Activated CD8-positive, alpha-beta T cell treated with anti-CD3 and anti-CD28 coated beads for 36 hours (primary cell): ENCODE measurements around the gene ABCB11. TPM values are rescaled to one million over a fixed set of nuclear protein-coding genes. Genes with fewer than 3 reads are reported as not detected.

Experiments
- ATAC-seq: fragments of 200-7000 bp; cut with Tn5 transposase; one replicate; pipeline ENCODE4 v1.10.0; 2021; ENCODE audit warnings: mild to moderate bottlenecking, moderate library complexity
- CTCF ChIA-PET: fragments of 350-600 bp; sonication (Branson Sonifier 250); formaldehyde crosslinking; loops from one replicate; lab custom pipeline; 2021; ENCODE audit warnings: antibody characterized with exemption; lab: Charles Lee
- POLR2A ChIA-PET: fragments of 350-600 bp; sonication (Branson Sonifier 250); formaldehyde crosslinking; loops from one replicate; lab custom pipeline; 2021; ENCODE audit warnings: antibody characterized with exemption; lab: Charles Lee
- DNase-seq: peaks from one replicate; pipeline ENCODE4 v3.0.0-alpha.2; 2020
- H3K27ac Mint-ChIP-seq: one replicate; pipeline ENCODE4 v1.8.0; 2021; ENCODE audit warnings: mild to moderate bottlenecking, mixed read lengths
- H3K27me3 Mint-ChIP-seq: one replicate; pipeline ENCODE4 v1.8.0; 2021; ENCODE audit warnings: mixed read lengths
- H3K36me3 Mint-ChIP-seq: one replicate; pipeline ENCODE4 v1.8.0; 2021; ENCODE audit warnings: low read depth, mixed read lengths
- H3K4me1 Mint-ChIP-seq: one replicate; pipeline ENCODE4 v1.8.0; 2021; ENCODE audit warnings: low read depth, mixed read lengths
- H3K4me3 Mint-ChIP-seq: one replicate; pipeline ENCODE4 v1.8.0; 2021; ENCODE audit warnings: mild to moderate bottlenecking, moderate library complexity, mixed read lengths
- H3K9me3 Mint-ChIP-seq: one replicate; pipeline ENCODE4 v1.8.0; 2021; ENCODE audit warnings: mixed read lengths
- intact Hi-C: fragments of 100-400 bp; cut with micrococcal nuclease; formaldehyde crosslinking; loops from one replicate; pipeline ENCODE4 v1.10.0; 2022
- total RNA-seq, 2 experiments: library from RNA; stranded (reverse); gene quantifications; one replicate each; pipeline ENCODE4 v1.2.3, GENCODE V29; 2021
- TF ChIP-seq, protein P1 (sequence below): fragments of 200-600 bp; IDR thresholded peaks from one replicate; pipeline ENCODE4 v1.8.0; 2022; ENCODE audit warnings: antibody characterized with exemption, mild to moderate bottlenecking

The ABCB11 gene
- total RNA-seq, 2 experiments from 2014 or later, result not detected

DNA sequence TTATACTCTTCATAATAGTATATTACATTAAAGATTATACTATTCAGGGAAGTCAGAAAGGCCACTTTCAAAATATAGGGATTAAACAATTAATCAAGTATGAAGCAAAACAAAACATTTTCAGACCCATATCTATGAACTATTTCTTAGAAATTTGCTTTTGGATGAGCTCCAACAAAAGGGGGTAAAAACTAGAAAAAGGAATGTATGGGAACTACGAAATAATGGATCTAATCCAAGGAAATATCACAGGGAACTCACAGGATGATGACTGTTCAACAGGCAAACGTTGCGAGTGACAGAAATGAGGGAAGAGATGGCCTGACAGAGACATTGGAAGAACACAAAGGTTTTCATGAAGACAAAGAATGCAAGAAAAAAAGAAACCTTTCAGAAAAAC, 102.1 kb downstream of the ABCB11 start:
- CTCF ChIA-PET, result no interaction called here
- intact Hi-C loops, result no loop called here

DNA sequence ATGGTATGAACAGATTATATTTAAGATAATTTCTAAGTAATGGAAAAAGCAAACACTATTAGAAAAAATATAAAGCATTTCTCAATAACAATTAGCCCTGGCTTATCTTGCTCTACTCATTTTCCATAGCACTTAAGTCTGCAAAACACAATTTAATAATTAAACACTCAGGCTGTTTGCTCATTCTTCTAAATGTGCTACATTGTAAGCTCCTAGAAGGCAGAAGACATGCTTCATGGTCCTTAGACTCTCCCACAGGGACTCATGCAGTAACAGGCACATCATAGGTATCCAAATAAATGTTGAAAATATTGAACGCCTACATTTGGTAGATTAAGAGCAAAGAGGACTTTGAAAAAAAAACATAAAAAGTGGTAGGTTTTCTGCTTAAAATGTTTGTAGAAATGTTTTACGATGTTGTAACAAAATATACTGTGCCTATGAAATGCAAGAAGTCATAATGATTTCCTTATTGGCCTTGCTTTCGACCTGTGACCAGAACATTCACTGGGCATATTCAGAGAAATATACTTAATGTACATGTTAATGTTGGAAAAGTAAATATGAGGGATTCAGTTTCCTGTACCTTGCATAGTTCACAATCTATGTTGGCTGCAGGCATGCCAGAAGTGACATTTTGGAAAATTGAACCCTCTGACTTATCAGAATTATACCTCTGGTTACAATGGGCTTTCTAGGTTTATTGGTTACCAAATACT, 102.9 kb downstream of the ABCB11 start:
- H3K27me3 Mint-ChIP-seq, result peaks cover 12% of the 10 kb centered on the region

More for the DNA sequence above, 102.1 kb downstream of the ABCB11 start:
- Mint-ChIP-seq H3K4me1 (no peaks in the 10 kb centered on the region), H3K27ac (no peak overlapping the region), H3K27me3 (peaks cover 12% of the 10 kb centered on the region), H3K36me3 (no peaks in the 10 kb centered on the region), H3K9me3 (no peaks in the 10 kb centered on the region), H3K4me3 (no peak overlapping the region)
- POLR2A ChIA-PET, result no interaction called here
- ATAC-seq (no peak), DNase-seq (no peak)
- TF ChIP-seq, protein P1, sequence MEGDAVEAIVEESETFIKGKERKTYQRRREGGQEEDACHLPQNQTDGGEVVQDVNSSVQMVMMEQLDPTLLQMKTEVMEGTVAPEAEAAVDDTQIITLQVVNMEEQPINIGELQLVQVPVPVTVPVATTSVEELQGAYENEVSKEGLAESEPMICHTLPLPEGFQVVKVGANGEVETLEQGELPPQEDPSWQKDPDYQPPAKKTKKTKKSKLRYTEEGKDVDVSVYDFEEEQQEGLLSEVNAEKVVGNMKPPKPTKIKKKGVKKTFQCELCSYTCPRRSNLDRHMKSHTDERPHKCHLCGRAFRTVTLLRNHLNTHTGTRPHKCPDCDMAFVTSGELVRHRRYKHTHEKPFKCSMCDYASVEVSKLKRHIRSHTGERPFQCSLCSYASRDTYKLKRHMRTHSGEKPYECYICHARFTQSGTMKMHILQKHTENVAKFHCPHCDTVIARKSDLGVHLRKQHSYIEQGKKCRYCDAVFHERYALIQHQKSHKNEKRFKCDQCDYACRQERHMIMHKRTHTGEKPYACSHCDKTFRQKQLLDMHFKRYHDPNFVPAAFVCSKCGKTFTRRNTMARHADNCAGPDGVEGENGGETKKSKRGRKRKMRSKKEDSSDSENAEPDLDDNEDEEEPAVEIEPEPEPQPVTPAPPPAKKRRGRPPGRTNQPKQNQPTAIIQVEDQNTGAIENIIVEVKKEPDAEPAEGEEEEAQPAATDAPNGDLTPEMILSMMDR, result no peak

DNA sequence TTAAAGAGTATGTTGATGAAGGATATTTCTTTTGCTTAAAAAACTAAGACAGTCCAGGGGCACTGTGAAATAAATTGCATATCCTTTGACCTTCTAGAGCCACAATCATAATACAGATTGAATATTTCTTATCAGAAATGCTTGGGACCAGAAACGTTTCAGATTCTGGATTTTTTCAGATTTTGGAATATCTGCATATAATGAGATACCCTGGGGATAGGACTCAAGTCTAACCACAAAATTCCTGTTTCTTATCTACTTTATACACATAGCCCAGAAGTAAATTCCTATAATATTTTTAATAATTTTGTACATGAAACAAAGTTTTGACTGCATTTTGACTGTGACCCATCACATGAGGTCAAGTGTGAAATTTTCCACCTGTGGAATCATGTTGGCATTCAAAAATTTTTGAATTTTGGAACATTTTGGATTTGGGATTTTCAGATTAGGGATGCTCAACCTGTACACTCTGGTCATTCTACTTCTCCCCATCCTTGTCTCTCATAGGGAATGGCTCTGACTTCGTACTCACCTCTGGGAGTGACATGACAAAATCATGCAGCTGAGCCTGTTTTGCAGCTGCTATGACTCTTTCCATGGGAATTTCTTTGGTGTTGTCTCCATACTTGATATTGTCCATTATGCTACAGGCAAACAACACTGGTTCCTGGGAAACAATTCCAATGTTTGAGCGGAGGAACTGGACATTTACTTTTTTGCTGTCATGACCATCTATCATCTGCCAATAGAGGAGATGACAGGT, 104.3 kb downstream of the ABCB11 start:
- Mint-ChIP-seq H3K4me1 (no peaks in the 10 kb centered on the region), H3K4me3 (no peak overlapping the region), H3K27ac (no peak overlapping the region), H3K9me3 (no peaks in the 10 kb centered on the region), H3K27me3 (peaks cover 17% of the 10 kb centered on the region), H3K36me3 (no peaks in the 10 kb centered on the region)
- intact Hi-C loops, result no loop called here
- TF ChIP-seq, protein P1, result no peak
- ChIA-PET CTCF (interaction anchor here (0.5 kb wide), 1 partner anchor 137 kb away, joined by 3 read pairs; no protein-coding TSS in a partner anchor), POLR2A (no interaction called here)
- DNase-seq (no peak), ATAC-seq (no peak)

More for the DNA sequence above, 102.9 kb downstream of the ABCB11 start:
- POLR2A ChIA-PET, result no interaction called here
- Mint-ChIP-seq H3K27ac (no peak overlapping the region), H3K36me3 (no peaks in the 10 kb centered on the region), H3K4me1 (no peaks in the 10 kb centered on the region), H3K9me3 (no peaks in the 10 kb centered on the region), H3K4me3 (no peak overlapping the region)
- TF ChIP-seq, protein P1, result no peak
- CTCF ChIA-PET, result no interaction called here
- intact Hi-C loops, result no loop called here
- no peak for ATAC-seq
- no peak for DNase-seq

DNA sequence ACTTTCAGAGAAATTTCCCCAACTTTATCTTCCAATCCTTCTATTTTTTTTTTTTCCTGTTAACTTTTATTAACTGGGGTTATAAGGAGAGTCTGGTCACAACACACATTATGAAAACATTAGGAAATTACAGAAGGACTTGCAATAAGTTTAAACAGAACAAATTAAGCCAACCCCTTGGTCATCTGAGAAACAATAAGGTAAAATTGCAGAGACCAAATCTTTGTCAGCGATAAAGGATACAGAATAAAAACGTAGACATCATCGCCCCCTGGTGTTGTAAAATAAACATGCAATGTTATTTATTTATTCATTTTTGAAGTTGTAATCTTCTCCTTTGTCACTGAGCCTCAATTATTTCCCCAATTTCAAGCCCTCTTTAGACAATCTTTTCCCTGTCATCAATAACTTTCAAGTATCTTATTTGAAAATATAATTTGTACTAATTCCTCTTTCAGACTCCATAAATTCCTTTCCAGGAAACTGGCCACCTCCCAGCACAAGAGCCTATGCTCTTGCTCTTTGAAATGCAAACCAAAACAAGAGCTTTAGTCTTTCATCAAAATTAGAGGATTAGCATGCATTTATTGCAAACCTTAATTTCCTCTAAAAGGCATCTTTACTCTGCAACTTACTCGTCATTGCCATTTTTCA, 110.5 kb downstream of the ABCB11 start:
- POLR2A ChIA-PET, result no interaction called here
- peaks cover 2% of the 10 kb centered on the region for H3K36me3 Mint-ChIP-seq
- ATAC-seq (peak; percentile 34), DNase-seq (no peak)
- no peak overlapping the region for H3K27ac Mint-ChIP-seq
- H3K27me3 Mint-ChIP-seq, result peaks cover 12% of the 10 kb centered on the region
- TF ChIP-seq, protein P1, result peak; percentile 86
- CTCF ChIA-PET, result interaction anchor here (0.7 to 5.2 kb wide), 14 partner anchors 9 to 574 kb away, joined by 3 to 29 read pairs (median 4); no protein-coding TSS in a partner anchor
- H3K4me3 Mint-ChIP-seq, result no peak overlapping the region
- intact Hi-C loops, result loop anchor here (2.0 to 5.0 kb wide), 2 partner anchors 148 to 574 kb away; no protein-coding TSS in a partner anchor
- peaks cover 11% of the 10 kb centered on the region for H3K4me1 Mint-ChIP-seq
- no peaks in the 10 kb centered on the region for H3K9me3 Mint-ChIP-seq
